Measurements from ENCODE around the gene VMO1. TPM values are rescaled to one million over a fixed set of nuclear protein-coding genes. Genes with fewer than 3 reads are reported as not detected.

VMO1 gene
- total RNA-seq, 1 experiment from 2014 or later, result not detected

- Histone ChIP-seq H3K9ac (ENCODE audit: extremely low read depth, insufficient read length, low read length) (no peak overlapping the region), H2BK20ac (ENCODE audit: low read depth, low read length, poor library complexity, severe bottlenecking) (no peak overlapping the region), H3K27ac (ENCODE audit: insufficient read length, low read depth, low read length) (no peak overlapping the region), H3K79me1 (ENCODE audit: insufficient read depth, low read depth, low read length, poor library complexity, severe bottlenecking) (no peaks in the 10 kb centered on the region), H3T11ph (ENCODE audit: low read length) (no peak overlapping the region), H3K4ac (ENCODE audit: low read depth, low read length) (no peak overlapping the region), H3K23ac (ENCODE audit: insufficient read length, low read depth, low read length) (no peak overlapping the region), H4K5ac (ENCODE audit: insufficient read length, low read depth, low read length) (no peak overlapping the region), H3K4me1 (ENCODE audit: insufficient read depth, low read length) (no peaks in the 10 kb centered on the region), H2AFZ (ENCODE audit: low read length) (no peak overlapping the region), H3K79me2 (ENCODE audit: insufficient read depth, low read length) (no peaks in the 10 kb centered on the region), H3K9me3 (ENCODE audit: control insufficient read depth, low read depth, low read length) (no peaks in the 10 kb centered on the region), H2BK15ac (ENCODE audit: low read depth, low read length) (no peak overlapping the region), H3K4me2 (ENCODE audit: insufficient read depth, insufficient read length, low read length) (no peak overlapping the region), H2BK5ac (ENCODE audit: insufficient read length, low read length) (no peak overlapping the region), H3K27me3 (ENCODE audit: insufficient read depth, low read length) (peaks cover 29% of the 10 kb centered on the region), H3K56ac (ENCODE audit: insufficient read length, low read depth, low read length) (no peak overlapping the region), H3K18ac (ENCODE audit: insufficient read length, low read depth, low read length) (no peak overlapping the region), H2BK120ac (ENCODE audit: low read depth, low read length, poor library complexity, severe bottlenecking) (no peak overlapping the region), H4K91ac (ENCODE audit: insufficient read length, low read depth, low read length) (no peak overlapping the region), H2BK12ac (ENCODE audit: insufficient read length, low read depth, low read length) (no peak overlapping the region), H4K20me1 (ENCODE audit: control insufficient read depth, insufficient read depth, insufficient read length) (no peaks in the 10 kb centered on the region), H3K23me2 (ENCODE audit: insufficient read length, low read depth, low read length, poor library complexity, severe bottlenecking) (peaks cover 12% of the 10 kb centered on the region), H4K8ac (replicated peaks; ENCODE audit: insufficient read length, low read depth, low read length) (no peak overlapping the region), H2AK5ac (ENCODE audit: insufficient read length, low read length) (no peak overlapping the region), H3K14ac (ENCODE audit: insufficient read depth, low read length) (no peak overlapping the region)
- peaks cover 11 to 16% of the 10 kb centered on the region in 2 experiments; a peak in 3 of 4 replicates for H3K4me1 Mint-ChIP-seq
- no peaks in the 10 kb centered on the region; a peak in 1 of 5 replicates for H3K9me3 Mint-ChIP-seq
- WGBS (ENCODE audit: extremely low coverage, insufficient read length, low lambda C conversion rate), result no CpG with 5 or more reads among the region's 9 CpGs
- no peak for DNase-seq
- H3K36me3 Mint-ChIP-seq (ENCODE audit: insufficient read depth in 1 of 3, low read depth in 3 of 3), result peaks cover 0 to 9% (median 3%) of the 10 kb centered on the region in 3 experiments; a peak in 3 of 7 replicates
- H3K4me3 Mint-ChIP-seq, result no peak overlapping the region
- no peak for TF ChIP-seq CTCF (conservative IDR thresholded peaks at IDR 0.05)
- peaks cover 60% of the 10 kb centered on the region for H3K27me3 Mint-ChIP-seq (ENCODE audit: low read depth)
- no peak overlapping the region for H3K27ac Mint-ChIP-seq
Observed at GRCh38 chr17:4735876-4736651, 50.1 kb downstream of the VMO1 start.

Other genes starting within 250 kb of the VMO1 start
- 177 and 181 TPM in 2 replicates for gene MYBBP1A, start 231.0 kb downstream of the VMO1 start, total RNA-seq (2021)
- 0.13 and 0.17 TPM in 2 replicates for gene GGT6, start 225.8 kb downstream of the VMO1 start, total RNA-seq (2021)
- gene SMTNL2, start 201.8 kb downstream of the VMO1 start, total RNA-seq (2021), result 0.77 and 1.6 TPM in 2 replicates
- 0.31 and 0.39 TPM in 2 replicates for gene ALOX15, start 144.7 kb downstream of the VMO1 start, total RNA-seq (2021)
- gene PELP1, start 82.2 kb downstream of the VMO1 start, total RNA-seq (2021), result 148 and 154 TPM in 2 replicates
- gene ARRB2, start 75.7 kb downstream of the VMO1 start, total RNA-seq (2021), result 75.3 and 81.1 TPM in 2 replicates
- gene MED11, start 54.9 kb downstream of the VMO1 start, total RNA-seq (2021), result 17.5 and 19.5 TPM in 2 replicates
- 0.42 and 0.44 TPM in 2 replicates for gene ZMYND15, start 46.5 kb downstream of the VMO1 start, total RNA-seq (2021)
- gene CXCL16, start 46.4 kb downstream of the VMO1 start, total RNA-seq (2021), result 4.2 and 4.5 TPM in 2 replicates
- gene TM4SF5, start 14.5 kb downstream of the VMO1 start, total RNA-seq (2021), result not detected in 2 replicates
- not detected in 2 replicates for gene GLTPD2, start 2.6 kb upstream of the VMO1 start, total RNA-seq (2021)
- 244 and 247 TPM in 2 replicates for gene PSMB6, start 9.8 kb upstream of the VMO1 start, total RNA-seq (2021)
- gene PLD2, start 20.8 kb upstream of the VMO1 start, total RNA-seq (2021), result 63.3 and 66.6 TPM in 2 replicates
- 64.3 and 68.8 TPM in 2 replicates for gene MINK1, start 47.0 kb upstream of the VMO1 start, total RNA-seq (2021)
- gene C17orf107, start 113.2 kb upstream of the VMO1 start, total RNA-seq (2021), result 4.0 and 4.4 TPM in 2 replicates
- gene CHRNE, start 116.7 kb upstream of the VMO1 start, total RNA-seq (2021), result 0.31 and 0.61 TPM in 2 replicates
- not detected in 2 replicates for gene GP1BA, start 145.9 kb upstream of the VMO1 start, total RNA-seq (2021)
- 74.9 and 80.6 TPM in 2 replicates for gene SLC25A11, start 153.7 kb upstream of the VMO1 start, total RNA-seq (2021)
- gene RNF167, start 153.9 kb upstream of the VMO1 start, total RNA-seq (2021), result 134 and 135 TPM in 2 replicates
- 1,149 and 1,217 TPM in 2 replicates for gene PFN1, start 162.2 kb upstream of the VMO1 start, total RNA-seq (2021)
- gene ENO3, start 164.8 kb upstream of the VMO1 start, total RNA-seq (2021), result 20.7 and 25.4 TPM in 2 replicates
- gene SPAG7, start 181.5 kb upstream of the VMO1 start, total RNA-seq (2021), result 102 and 105 TPM in 2 replicates
- gene CAMTA2, start 201.3 kb upstream of the VMO1 start, total RNA-seq (2021), result 13.7 and 15.6 TPM in 2 replicates
- gene INCA1, start 211.2 kb upstream of the VMO1 start, total RNA-seq (2021), result 1.3 and 1.5 TPM in 2 replicates
- gene KIF1C, start 211.6 kb upstream of the VMO1 start, total RNA-seq (2021), result 85.6 and 87.3 TPM in 2 replicates
- 0.15 and 0.17 TPM in 2 replicates for gene SLC52A1, start 249.1 kb upstream of the VMO1 start, total RNA-seq (2021)